Right cardiac atrium (tissue), 5 donors: Measurements from ENCODE around the gene SPEG. TPM values are rescaled to one million over a fixed set of nuclear protein-coding genes. Genes with fewer than 3 reads are reported as not detected.

Source experiments
- ATAC-seq, 2 donors: fragments of 200-7000 bp; cut with Tn5 transposase; one replicate each; pipeline versions ENCODE4 v1.8.0 to v1.9.1; 2020; ENCODE audit warnings: moderate library complexity in 2 of 2, mild to moderate bottlenecking in 1 of 2
- DNase-seq, 3 donors: peaks; one replicate each; pipeline ENCODE4 v3.0.0-alpha.2; 2020
- H3K27ac ChIP-seq: one replicate; pipeline ENCODE4 v1.5.1; 2013; ENCODE audit warnings: mild to moderate bottlenecking, low read length, control low read depth, moderate library complexity
- H3K27me3 ChIP-seq: one replicate; pipeline ENCODE4 v1.6.1; 2013; ENCODE audit not compliant: control insufficient read depth, insufficient read depth
- H3K4me1 ChIP-seq: one replicate; pipeline ENCODE4 v1.6.1; 2013; ENCODE audit warnings: low read length; ENCODE audit not compliant: control insufficient read depth, insufficient read depth
- H3K4me3 ChIP-seq: one replicate; pipeline ENCODE4 v1.5.1; 2013; ENCODE audit warnings: low read length, control low read depth
- H3K9me3 ChIP-seq: one replicate; pipeline ENCODE4 v1.6.1; 2013; ENCODE audit warnings: low read length; ENCODE audit not compliant: control insufficient read depth
- whole genome bisulfite sequencing: extraction: QIAGEN DNeasy Blood & Tissue Kit; methylation state at CpG from one replicate; pipeline ENCODE4 v1.1.7; 2013; 5-methylcytosine and 5-hydroxymethylcytosine counted together
- intact Hi-C, 4 donors: fragments of 100-400 bp; cut with DNase I; formaldehyde crosslinking; loops; one replicate each; pipeline versions ENCODE4 v1.11.0 to v1.14.0; 2022 to 2023
- polyA plus RNA-seq: library from polyadenylated mRNA; stranded (reverse); fragments of 200-250 nt; gene quantifications from one replicate; pipeline ENCODE4 v1.2.3, GENCODE V29; 2013
- total RNA-seq, 4 donors: library from RNA; stranded (reverse); fragmentation: NEBNext Ultra II Directional; extraction: Animal tissue kit (Norgen Biotek cat#: 25700); gene quantifications; one replicate each; pipeline ENCODE4 v1.2.1, GENCODE V29; 2021
- donor health status: healthy with polysubstance abuse.
- donor health status: DM: no; HTN: yes; CAD: no.
- donor health status: DM: no; HTN: no; CAD: no.
- donor health status: DM: no; HTN: yes; CAD: no; lungs with severe emphysema.
- donor health status: DM: yes; HTN: yes; CAD: no.

Gene SPEG
- total and polyA plus RNA-seq, 5 donors: 85.5 to 176 (median 157) TPM

DNA sequence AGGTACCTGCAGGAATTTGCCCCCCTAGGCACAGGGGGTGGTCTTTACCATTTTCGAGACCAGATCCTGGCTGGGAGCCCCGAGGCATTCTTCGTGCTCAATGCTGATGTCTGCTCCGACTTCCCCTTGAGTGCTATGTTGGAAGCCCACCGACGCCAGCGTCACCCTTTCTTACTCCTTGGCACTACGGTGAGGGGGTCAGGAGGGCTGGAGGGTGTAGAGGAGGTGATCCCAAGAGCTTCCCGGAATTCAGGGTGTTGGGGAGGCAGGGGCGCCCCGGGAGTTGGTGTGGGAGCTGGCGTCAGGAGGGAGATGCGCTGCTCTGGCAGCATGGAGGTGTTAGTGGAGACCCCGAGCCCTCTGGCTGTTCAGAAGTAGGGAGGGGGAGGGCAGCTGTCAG is 67.2 kb downstream of the SPEG start:
- Histone ChIP-seq H3K4me1 (no peaks in the 10 kb centered on the region), H3K27me3 (no peaks in the 10 kb centered on the region), H3K4me3 (no peak overlapping the region), H3K27ac (no peak overlapping the region), H3K9me3 (no peaks in the 10 kb centered on the region)
- intact Hi-C loops: no loop called here
- DNase-seq (peak in 2 of 3 donors; percentile 36 to 59), ATAC-seq (no peak)
- 69% methylated on average over 14 of the region's 14 CpGs for WGBS

DNA sequence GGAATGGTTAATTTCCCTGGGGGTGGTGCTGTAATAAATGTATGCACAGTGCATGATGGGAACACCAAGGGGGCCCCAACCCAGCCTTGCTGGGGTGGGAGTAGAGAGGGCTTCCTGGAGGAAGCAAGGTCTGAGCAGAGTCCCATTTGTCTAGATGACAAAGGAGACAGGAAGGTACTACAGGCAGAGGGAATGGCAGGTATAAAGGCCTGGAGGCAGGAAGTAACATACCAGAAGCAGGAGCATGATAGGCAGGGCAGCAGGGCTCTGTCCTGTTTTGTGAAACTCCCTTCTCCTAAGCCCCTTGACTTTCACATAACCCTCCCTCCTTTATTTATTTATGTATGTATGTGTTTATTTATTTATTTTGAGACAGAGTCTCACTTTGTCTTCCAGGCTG is 68.0 kb downstream of the SPEG start:
- H3K9me3 ChIP-seq: no peaks in the 10 kb centered on the region
- no peaks in the 10 kb centered on the region for H3K4me1 ChIP-seq
- peak in 1 of 3 donors; percentile 0 for DNase-seq
- H3K4me3 ChIP-seq: no peak overlapping the region
- H3K27me3 ChIP-seq: no peaks in the 10 kb centered on the region
- ATAC-seq: no peak
- intact Hi-C loops: no loop called here
- no peak overlapping the region for H3K27ac ChIP-seq

DNA sequence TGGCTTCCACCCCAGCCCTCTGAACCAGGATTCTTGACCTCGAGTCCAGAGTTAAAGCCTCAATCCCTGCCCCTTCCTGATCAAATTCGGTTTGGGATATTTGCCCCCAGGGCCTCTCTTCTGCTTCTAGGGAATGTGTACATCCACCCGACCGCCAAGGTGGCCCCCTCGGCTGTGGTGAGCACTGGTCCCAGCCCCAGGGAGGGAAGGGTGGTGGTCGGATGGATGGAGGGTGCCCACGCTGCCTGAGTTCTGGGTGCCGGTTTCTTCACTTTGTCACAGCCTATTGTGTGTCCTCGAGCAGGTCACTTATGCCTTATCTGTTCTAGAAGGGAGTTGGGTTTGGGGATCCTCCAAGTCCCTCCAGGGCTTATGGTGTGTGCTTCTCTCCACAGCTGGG is 70.9 kb downstream of the SPEG start:
- no peak overlapping the region for H3K4me3 ChIP-seq
- no peak for ATAC-seq
- WGBS: 86% methylated on average over 9 of the region's 9 CpGs
- H3K27me3 ChIP-seq: no peaks in the 10 kb centered on the region
- peaks cover 3% of the 10 kb centered on the region for H3K4me1 ChIP-seq
- H3K27ac ChIP-seq: no peak overlapping the region
- intact Hi-C loops: no loop called here
- peak in 1 of 3 donors; percentile 33 for DNase-seq
- no peaks in the 10 kb centered on the region for H3K9me3 ChIP-seq

DNA sequence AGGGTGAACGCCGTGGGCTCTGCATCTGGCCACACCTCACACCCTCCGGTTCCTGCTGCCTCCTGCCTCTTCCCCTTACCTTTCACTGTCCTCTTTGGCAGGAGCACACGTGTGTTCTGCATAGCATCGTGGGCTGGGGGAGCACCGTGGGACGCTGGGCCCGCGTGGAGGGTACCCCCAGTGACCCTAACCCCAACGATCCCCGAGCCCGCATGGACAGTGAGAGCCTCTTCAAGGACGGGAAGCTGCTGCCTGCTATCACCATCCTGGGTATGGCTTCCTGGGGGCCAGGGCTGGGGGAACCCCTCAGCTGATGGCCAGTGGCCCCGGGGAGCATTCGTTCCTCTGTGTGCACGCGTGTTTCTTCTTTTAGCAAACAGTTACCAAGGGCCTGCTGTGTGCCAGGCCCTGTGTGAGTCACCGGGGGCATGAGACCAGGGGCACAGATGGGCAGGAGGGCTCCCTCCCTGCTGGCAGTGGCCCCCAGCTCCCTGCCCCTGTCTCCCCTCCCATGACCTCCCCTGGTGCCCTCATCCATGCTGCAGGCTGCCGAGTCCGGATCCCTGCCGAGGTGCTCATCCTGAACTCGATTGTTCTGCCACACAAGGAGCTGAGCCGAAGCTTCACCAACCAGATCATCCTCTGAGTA is 71.6 kb downstream of the SPEG start:
- 81% methylated on average over 23 of the region's 23 CpGs for WGBS
- intact Hi-C loops: no loop called here

DNA sequence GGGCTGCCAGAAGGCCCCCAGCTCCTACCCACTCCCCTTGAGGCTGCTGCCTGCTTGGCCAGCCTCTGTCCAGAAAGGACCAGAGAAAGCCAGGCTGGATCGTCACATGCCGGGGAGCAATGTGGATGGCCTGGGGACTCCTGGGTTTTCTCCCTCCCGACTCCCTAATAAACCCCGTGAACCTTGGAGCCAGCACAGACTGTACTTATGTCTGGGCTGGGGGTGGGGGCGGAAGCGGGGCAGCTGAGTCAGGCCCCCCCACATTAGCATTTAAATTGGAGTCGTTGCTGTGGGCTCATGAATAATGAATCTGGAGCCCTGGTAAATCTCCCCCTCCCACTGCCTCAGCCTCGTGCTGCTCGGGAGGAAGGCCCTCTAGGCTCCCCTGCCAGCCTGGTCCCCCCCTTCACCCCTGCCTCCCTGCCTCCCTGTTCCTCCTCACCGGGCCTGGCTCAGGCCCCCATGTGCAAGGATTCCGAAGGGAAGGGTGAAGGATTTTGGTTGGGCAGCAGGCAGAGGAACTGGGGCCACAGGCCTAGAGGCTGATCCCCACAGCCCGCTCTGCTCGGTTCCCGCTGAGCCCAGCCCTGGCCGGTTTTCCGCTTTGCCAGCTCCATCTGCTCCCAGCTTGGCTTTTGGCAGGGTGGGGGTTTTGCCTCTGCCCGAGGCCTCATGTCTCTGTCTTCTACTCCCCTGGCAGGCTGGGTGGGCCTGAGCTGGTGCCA is 72.3 kb downstream of the SPEG start:
- intact Hi-C loops: no loop called here
- WGBS: 72% methylated on average over 17 of the region's 17 CpGs
- no peaks in the 10 kb centered on the region for H3K9me3 ChIP-seq
- H3K4me3 ChIP-seq: no peak overlapping the region
- no peaks in the 10 kb centered on the region for H3K27me3 ChIP-seq
- no peak overlapping the region for H3K27ac ChIP-seq
- ATAC-seq: no peak
- H3K4me1 ChIP-seq: peaks cover 3% of the 10 kb centered on the region
- DNase-seq: peak in 1 of 3 donors; percentile 42

More for the DNA sequence above, 71.6 kb downstream of the SPEG start:
- ATAC-seq (no peak), DNase-seq (peak in 1 of 3 donors; percentile 39)
- peaks cover 3% of the 10 kb centered on the region for H3K4me1 ChIP-seq
- no peak overlapping the region for H3K4me3 ChIP-seq
- H3K27ac ChIP-seq: no peak overlapping the region
- no peaks in the 10 kb centered on the region for H3K27me3 ChIP-seq
- no peaks in the 10 kb centered on the region for H3K9me3 ChIP-seq

DNA sequence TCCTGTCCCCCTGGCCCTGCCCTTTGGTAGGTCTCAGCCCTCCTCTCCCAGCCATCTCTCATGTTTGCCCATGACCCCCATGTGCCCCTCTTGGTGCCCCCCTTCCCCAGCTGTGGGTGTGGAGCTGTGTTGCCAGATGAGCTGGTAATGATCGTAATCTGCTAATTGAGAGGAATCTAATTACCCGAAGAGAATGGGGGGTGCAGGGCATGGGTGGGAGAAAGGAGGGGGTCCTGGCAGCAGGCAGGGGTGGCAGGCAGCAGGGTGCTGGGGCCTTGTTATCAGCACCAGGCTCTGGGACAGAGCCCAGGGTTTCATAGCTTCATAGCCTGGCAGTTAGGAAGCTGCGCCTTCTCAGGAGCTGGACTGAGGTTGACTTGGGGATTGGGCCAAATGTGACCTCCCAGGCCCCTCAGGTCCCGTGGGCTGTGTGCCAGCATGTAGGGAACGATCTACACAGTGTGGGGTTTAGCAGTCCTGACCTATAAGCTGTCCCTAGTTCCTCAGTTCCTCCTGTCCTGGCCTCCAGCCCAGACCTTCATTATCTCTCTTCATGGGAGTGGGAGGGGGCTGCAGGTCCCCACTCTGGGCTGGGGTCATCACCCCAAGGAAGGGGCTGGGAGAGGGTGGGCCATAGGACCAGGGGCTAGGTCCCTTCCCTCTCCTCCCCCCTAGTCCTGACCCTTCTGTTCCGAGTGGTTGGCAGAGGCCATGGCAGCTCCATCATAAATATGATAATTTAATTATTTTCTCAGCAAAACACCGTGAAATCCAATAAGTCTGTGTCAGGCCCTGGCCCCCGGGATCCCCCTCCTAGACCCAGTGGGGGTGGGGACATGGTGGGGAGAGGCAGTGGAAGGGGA is 73.2 kb downstream of the SPEG start:
- no peak overlapping the region for H3K4me3 ChIP-seq
- H3K9me3 ChIP-seq: no peaks in the 10 kb centered on the region
- no peak overlapping the region for H3K27ac ChIP-seq
- peaks cover 3% of the 10 kb centered on the region for H3K4me1 ChIP-seq
- intact Hi-C loops: no loop called here
- H3K27me3 ChIP-seq: no peaks in the 10 kb centered on the region
- ATAC-seq (no peak), DNase-seq (peak in 1 of 3 donors; percentile 52)
- WGBS: 38% methylated on average over 8 of the region's 8 CpGs

DNA sequence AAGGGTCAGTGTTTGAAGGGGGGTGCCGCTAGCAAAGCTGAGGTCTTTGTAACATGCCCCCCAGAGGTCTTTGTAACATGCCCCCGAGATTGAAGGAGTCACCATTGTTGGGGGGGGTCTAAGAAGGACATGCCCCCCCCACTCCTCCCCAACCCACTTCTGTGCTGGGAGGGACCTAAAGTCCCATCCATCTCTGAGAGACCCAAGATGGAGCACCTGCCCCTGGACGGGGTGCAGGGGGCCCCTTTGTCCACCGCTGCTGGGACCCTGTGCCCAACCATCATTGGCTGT is 73.7 kb downstream of the SPEG start:
- no peak for ATAC-seq
- intact Hi-C loops: no loop called here

DNA sequence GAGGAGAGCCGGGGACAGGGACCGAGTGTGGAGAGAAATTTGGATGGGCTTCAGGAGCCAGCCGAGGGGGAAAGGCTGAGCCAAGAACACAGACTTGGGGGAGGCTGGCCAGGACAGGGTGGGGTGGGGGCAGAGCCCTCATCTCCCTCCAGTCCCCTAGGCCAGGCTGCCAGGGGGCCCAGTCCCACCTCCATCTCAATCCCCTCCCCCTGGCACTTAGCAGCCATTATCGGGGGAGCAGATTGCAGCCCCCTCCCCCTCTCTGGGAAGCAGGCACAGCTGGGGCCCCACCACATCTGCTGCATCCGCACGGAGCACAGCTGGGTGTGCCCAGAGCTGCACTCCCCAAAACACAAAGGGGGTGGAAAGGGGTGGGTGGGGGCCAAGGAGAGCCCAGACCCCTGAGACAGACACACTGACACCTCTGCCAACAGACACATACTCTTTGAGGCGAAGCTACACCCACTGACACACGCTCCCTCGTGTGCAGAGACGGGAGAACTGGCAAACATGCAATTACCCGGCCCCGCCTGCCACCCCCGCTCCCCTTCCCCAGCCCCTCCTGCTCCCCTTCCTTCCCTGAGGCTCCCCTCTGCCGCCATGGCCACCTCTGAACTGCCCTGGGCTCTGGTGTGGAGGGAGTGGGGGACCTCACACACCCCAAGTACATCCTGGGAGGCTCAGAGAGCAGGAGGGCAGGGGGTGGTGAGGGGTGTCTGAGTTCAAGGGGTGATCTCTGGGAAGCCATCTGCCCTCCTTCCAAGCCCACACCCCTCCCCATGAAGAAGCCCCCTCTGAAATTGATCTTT is 74.5 kb downstream of the SPEG start:
- intact Hi-C loops: no loop called here
- peak; percentile 12 to 27 for ATAC-seq
- Histone ChIP-seq H3K9me3 (no peaks in the 10 kb centered on the region), H3K4me1 (peaks cover 3% of the 10 kb centered on the region), H3K4me3 (no peak overlapping the region), H3K27me3 (no peaks in the 10 kb centered on the region), H3K27ac (no peak overlapping the region)
- WGBS: 4% methylated on average over 14 of the region's 14 CpGs
- DNase-seq: peak in 1 of 3 donors; percentile 57

More for the DNA sequence above, 73.7 kb downstream of the SPEG start:
- DNase-seq: no peak
- WGBS: 53% methylated on average over 4 of the region's 4 CpGs
- Histone ChIP-seq H3K27ac (no peak overlapping the region), H3K9me3 (no peaks in the 10 kb centered on the region), H3K4me3 (no peak overlapping the region), H3K27me3 (no peaks in the 10 kb centered on the region), H3K4me1 (peaks cover 3% of the 10 kb centered on the region)

DNA sequence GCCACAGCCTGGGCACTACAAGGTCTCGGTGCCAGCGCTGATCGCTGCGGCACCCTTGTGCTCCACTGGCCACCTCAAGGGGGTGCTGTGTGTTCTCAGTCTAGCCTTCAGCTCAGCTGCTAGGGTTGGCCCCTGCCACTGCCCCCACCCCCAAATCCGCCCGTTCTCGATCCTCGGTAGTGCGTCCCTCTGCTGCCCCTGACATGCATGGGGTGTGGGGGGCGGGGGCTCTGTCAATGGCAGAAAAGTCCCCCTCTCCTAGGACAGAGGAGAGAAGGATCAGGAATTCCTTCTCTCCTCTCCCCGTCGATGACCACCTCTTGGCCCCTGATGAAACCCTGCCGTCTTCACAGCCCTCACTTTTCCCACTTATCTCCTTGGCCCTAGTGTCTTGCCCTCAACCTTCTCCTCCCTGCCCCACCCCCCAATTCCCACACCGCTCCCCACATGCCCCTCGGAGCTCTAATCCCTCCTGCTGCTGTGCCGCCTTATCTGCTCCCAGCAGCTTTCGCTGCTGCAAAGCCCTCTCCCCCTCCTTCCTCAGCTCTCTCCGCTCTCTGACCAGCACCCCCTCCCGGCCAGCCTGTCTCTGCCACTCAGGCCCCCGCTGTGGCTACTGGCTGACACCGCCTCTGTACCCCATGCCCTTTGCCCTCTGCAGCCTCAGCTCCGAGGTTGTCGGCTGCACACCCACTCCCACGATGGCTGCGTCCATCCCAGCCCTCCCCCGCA is 75.3 kb downstream of the SPEG start:
- DNase-seq: peak; percentile 53 to 84 (median 82)
- H3K9me3 ChIP-seq: no peaks in the 10 kb centered on the region
- H3K27me3 ChIP-seq: no peaks in the 10 kb centered on the region
- peaks cover 3% of the 10 kb centered on the region for H3K4me1 ChIP-seq
- WGBS: 2% methylated on average over 26 of the region's 26 CpGs
- intact Hi-C loops: no loop called here
- no peak overlapping the region for H3K27ac ChIP-seq
- peak; percentile 65 to 70 for ATAC-seq
- H3K4me3 ChIP-seq: peak overlapping the region; percentile 21

DNA sequence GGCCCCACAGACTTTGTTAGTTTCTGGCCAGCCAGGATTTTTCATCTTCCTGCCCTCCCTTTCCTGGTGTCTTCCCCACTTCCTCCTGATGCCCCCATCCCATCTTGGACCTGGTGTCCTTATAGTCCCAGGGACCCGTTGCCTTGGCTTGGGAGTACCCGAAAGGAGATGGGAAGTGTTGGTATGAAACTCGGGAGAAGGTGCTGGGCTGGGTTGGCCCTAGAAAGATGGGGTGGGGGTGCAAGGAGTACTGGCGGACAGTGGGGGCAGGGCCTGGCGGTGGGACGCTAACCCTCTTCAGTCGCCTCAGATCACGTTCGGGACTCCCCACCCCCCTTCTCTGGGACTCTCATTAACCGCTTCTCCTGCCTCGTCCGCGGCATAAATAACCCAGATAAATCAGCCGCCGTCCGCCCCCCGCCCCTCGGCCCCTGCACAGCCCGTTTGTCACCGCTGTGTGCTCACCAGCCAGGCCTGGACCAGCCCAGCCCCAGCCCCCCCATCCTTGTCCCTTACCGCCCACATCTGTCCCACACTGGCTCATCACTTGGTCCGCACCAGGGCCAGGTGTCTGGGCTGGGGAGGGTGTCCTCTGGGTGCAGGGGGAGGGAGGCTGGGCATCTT is 76.0 kb downstream of the SPEG start:
- DNase-seq (peak in 1 of 3 donors; percentile 51), ATAC-seq (no peak)
- intact Hi-C loops: no loop called here
- Histone ChIP-seq H3K9me3 (no peaks in the 10 kb centered on the region), H3K27ac (no peak overlapping the region), H3K4me1 (peaks cover 3% of the 10 kb centered on the region), H3K27me3 (no peaks in the 10 kb centered on the region), H3K4me3 (no peak overlapping the region)
- 27% methylated on average over 22 of the region's 22 CpGs for WGBS
